GM12891 (cell line): Measurements from ENCODE around the gene DUT.

Experiments
- PAX5 ChIP-seq: IDR thresholded peaks from 2 replicates; pipeline ENCODE4 v1.6.1; 2011; ENCODE audit warnings: low read length, moderate library complexity, mild to moderate bottlenecking; ENCODE audit not compliant: insufficient read depth, severe bottlenecking
- POLR2A ChIP-seq: IDR thresholded peaks from 2 replicates; pipeline ENCODE4 v1.6.1; 2011; ENCODE audit warnings: low read depth, low read length, control low read depth
- POLR2AphosphoS5 ChIP-seq: IDR thresholded peaks from 2 replicates; pipeline ENCODE4 v1.6.1; 2011; ENCODE audit warnings: low read depth, low read length, control low read depth
- POU2F2 ChIP-seq: IDR thresholded peaks from 2 replicates; pipeline ENCODE4 v1.6.1; 2011; ENCODE audit warnings: low read depth, mild to moderate bottlenecking, control low read depth, low read length, moderate library complexity
- SPI1 ChIP-seq: IDR thresholded peaks from 2 replicates; pipeline ENCODE4 v1.6.1; 2011; ENCODE audit warnings: low read depth, low read length, control low read depth
- TAF1 ChIP-seq: IDR thresholded peaks from 2 replicates; pipeline ENCODE4 v1.6.1; 2011; ENCODE audit warnings: low read depth, low read length, control low read depth

GRCh38 chr15:48289628-48290027 is 41.6 kb upstream of the DUT start:
- no peak for TF ChIP-seq TAF1
- TF ChIP-seq POLR2AphosphoS5 = no peak
- no peak for TF ChIP-seq POLR2A
- no peak for TF ChIP-seq PAX5
- TF ChIP-seq POU2F2 = no peak
- no peak for TF ChIP-seq SPI1
